HepG2 (cell line): ENCODE measurements around the gene PIGW. TPM values are rescaled to one million over a fixed set of nuclear protein-coding genes. Genes with fewer than 3 reads are reported as not detected.
A peak's percentile ranks its signal among the peaks of the same experiment; 100 is the strongest.

Experiments used
- FOXC1 ChIP-seq: sonication (generic); formaldehyde crosslinking; IDR thresholded peaks from 2 replicates; pipeline ENCODE4 v1.8.0; 2022; ENCODE audit warnings: mild to moderate bottlenecking, missing genetic modification reagents, borderline replicate concordance
- GATAD2A ChIP-seq: IDR thresholded peaks from 2 replicates; pipeline ENCODE4 v1.6.1; 2016
- HBP1 ChIP-seq: IDR thresholded peaks from 2 replicates; pipeline ENCODE4 v1.6.1; 2016; ENCODE audit warnings: low read depth, control low read depth
- HNRNPLL ChIP-seq: fragments of 200-400 bp; formaldehyde crosslinking; IDR thresholded peaks from 2 replicates; pipeline ENCODE4 v1.6.1; 2017; ENCODE audit warnings: mild to moderate bottlenecking, low read depth, low read length; ENCODE audit not compliant: poor library complexity, severe bottlenecking
- KDM4B ChIP-seq: sonication (generic); formaldehyde crosslinking; IDR thresholded peaks from 2 replicates; pipeline ENCODE4 v1.4.0; 2020; ENCODE audit warnings: missing genetic modification reagents
- KDM6A ChIP-seq: IDR thresholded peaks from 2 replicates; pipeline ENCODE4 v1.6.1; 2016; ENCODE audit warnings: low read depth
- MEIS2 ChIP-seq: sonication (generic); formaldehyde crosslinking; IDR thresholded peaks from 2 replicates; pipeline ENCODE4 v1.9.0; 2021; ENCODE audit warnings: mild to moderate bottlenecking, missing genetic modification reagents
- NR2F6 ChIP-seq, 2 experiments: IDR thresholded peaks; 2 replicates each; pipeline ENCODE4 v1.6.1; 2016; ENCODE audit warnings: antibody characterized with exemption in 1 of 2, mild to moderate bottlenecking in 1 of 2
- NRL ChIP-seq: sonication (generic); formaldehyde crosslinking; IDR thresholded peaks from 2 replicates; pipeline ENCODE4 v1.5.0; 2020; ENCODE audit warnings: missing genetic modification reagents, mild to moderate bottlenecking, moderate library complexity, borderline replicate concordance
- PRMT3 ChIP-seq: sonication (generic); formaldehyde crosslinking; IDR thresholded peaks from 2 replicates; pipeline ENCODE4 v1.8.1; 2022; ENCODE audit warnings: low read depth, mild to moderate bottlenecking, moderate library complexity, missing genetic modification reagents, borderline replicate concordance
- RFX1 ChIP-seq: fragments of 450-650 bp; IDR thresholded peaks from 2 replicates; pipeline ENCODE4 v1.6.1; 2017
- RFX5 ChIP-seq: IDR thresholded peaks from 2 replicates; pipeline ENCODE4 v1.6.1; 2011; ENCODE audit warnings: low read depth, low read length, improper control_type of control experiment
- SMC3 ChIP-seq: IDR thresholded peaks from 2 replicates; pipeline ENCODE4 v1.6.1; 2011; ENCODE audit warnings: low read length, improper control_type of control experiment
- TCF12 ChIP-seq, 2 experiments: fragments of 450-650 bp in 1 of 2; sonication (generic) in 1 of 2; formaldehyde crosslinking in 1 of 2; IDR thresholded peaks; 2 replicates each; pipeline versions ENCODE4 v1.6.1 to v1.8.0; 2017 to 2022; ENCODE audit warnings: antibody characterized with exemption in 1 of 2, mild to moderate bottlenecking in 1 of 2, missing genetic modification reagents in 1 of 2, moderate library complexity in 1 of 2
- TRAFD1 ChIP-seq: sonication (generic); formaldehyde crosslinking; IDR thresholded peaks from 2 replicates; pipeline ENCODE4 v1.5.1; 2020; ENCODE audit warnings: missing genetic modification reagents, mild to moderate bottlenecking, borderline replicate concordance
- ZBED4 ChIP-seq: sonication (generic); formaldehyde crosslinking; IDR thresholded peaks from 2 replicates; pipeline ENCODE4 v1.4.0; 2020; ENCODE audit warnings: missing genetic modification reagents, borderline replicate concordance
- ZFP36 ChIP-seq: fragments of 150-350 bp; IDR thresholded peaks from 2 replicates; pipeline ENCODE4 v1.6.1; 2018; ENCODE audit warnings: borderline replicate concordance, low read length, low read depth; ENCODE audit not compliant: partially characterized antibody
- ZNF235 ChIP-seq: sonication (generic); formaldehyde crosslinking; IDR thresholded peaks from 2 replicates; pipeline ENCODE4 v1.8.1; 2023; ENCODE audit warnings: mild to moderate bottlenecking, missing genetic modification reagents, borderline replicate concordance
- ZNF263 ChIP-seq: sonication (generic); formaldehyde crosslinking; IDR thresholded peaks from 2 replicates; pipeline ENCODE4 v1.4.0; 2020; ENCODE audit warnings: missing genetic modification reagents
- ZNF576 ChIP-seq: sonication (generic); formaldehyde crosslinking; IDR thresholded peaks from 2 replicates; pipeline ENCODE4 v1.4.0; 2020; ENCODE audit warnings: mild to moderate bottlenecking, missing genetic modification reagents
- ZNF749 ChIP-seq: sonication (generic); formaldehyde crosslinking; IDR thresholded peaks from 2 replicates; pipeline ENCODE4 v1.8.0; 2022; ENCODE audit warnings: mild to moderate bottlenecking, missing genetic modification reagents, moderate library complexity, borderline replicate concordance
- ZNF792 ChIP-seq: IDR thresholded peaks from 2 replicates; pipeline ENCODE4 v1.6.1; 2016
- polyA plus RNA-seq, 8 experiments: library from polyadenylated mRNA; depleted of rRNA in 3 of 8; stranded (reverse) in 7 of 8; unstranded in 1 of 8; fragments of >200 nt; fragmentation: Illumina TruSeq in 4 of 8; extraction: Trizol in 4 of 8; gene quantifications; 2 replicates each; pipeline versions ENCODE4 v1.2.1 to v1.2.3, GENCODE V29; 2011 to 2016; ENCODE audit warnings: low read depth in 4 of 8, missing spikeins in 1 of 8, mixed read lengths in 1 of 8; ENCODE audit not compliant: insufficient read depth in 1 of 8
- total RNA-seq, 5 experiments: library from RNA; depleted of rRNA; stranded (reverse); fragments of >200 nt; fragmentation: Illumina TruSeq; extraction: Trizol; gene quantifications; 2 replicates each; pipeline ENCODE4 v1.2.3, GENCODE V29; 2016; ENCODE audit warnings: low read depth in 1 of 5

Gene PIGW
- total and polyA plus RNA-seq, 2 of the 13 experiments (the other 11 are each of a cell fraction or from before 2014, with no cell fraction given): 9.0 to 24.0 TPM

GRCh38 chr17:36534840-36535668 is at the start of gene PIGW, which contains the start of gene MYO19 (continued):
- TF ChIP-seq TRAFD1 (CRISPR knock-in tag) (no peak; the same call in 1 of the 2 replicates), NR2F6 (IDR thresholded peaks at IDR 0.05) (no peak), NR2F6 (CRISPR knock-in tag; IDR thresholded peaks at IDR 0.05) (no peak), ZNF235 (CRISPR knock-in tag) (no peak), KDM4B (CRISPR knock-in tag) (peak; percentile 50; the same call in 1 of the 2 replicates), SMC3 (no peak), HBP1 (CRISPR knock-in tag) (no peak), KDM6A (CRISPR knock-in tag) (no peak), ZBED4 (CRISPR knock-in tag) (0 out of 2 replicates have a peak, but pooled peaks have one; percentile 20), RFX1 (no peak), FOXC1 (CRISPR knock-in tag) (no peak; the same call in 1 of the 2 replicates), PRMT3 (CRISPR knock-in tag) (no peak), ZFP36 (no peak), TCF12 (IDR thresholded peaks at IDR 0.05) (no peak), TCF12 (CRISPR knock-in tag; IDR thresholded peaks at IDR 0.05) (no peak; the same call in 1 of the 2 replicates), HNRNPLL (peak; percentile 55), NRL (no peak), ZNF576 (CRISPR knock-in tag) (peak; percentile 6; the same call in 1 of the 2 replicates), GATAD2A (CRISPR knock-in tag) (no peak), ZNF792 (CRISPR knock-in tag) (peak; percentile 67), RFX5 (0 out of 2 replicates have a peak, but pooled peaks have one; percentile 6), MEIS2 (CRISPR knock-in tag) (peak; percentile 40; the same call in 1 of the 2 replicates), ZNF749 (0 out of 2 replicates have a peak, but pooled peaks have one; percentile 61), ZNF263 (peak; percentile 9; the same call in 1 of the 2 replicates)
